GM23338 (cell line): Measurements from ENCODE around the gene APC. TPM values are rescaled to one million over a fixed set of nuclear protein-coding genes. Genes with fewer than 3 reads are reported as not detected.
A peak's percentile ranks its signal among the peaks of the same experiment; 100 is the strongest.

Experiments
- ATAC-seq: fragments of 200-7000 bp; cut with Tn5 transposase; 3 replicates; pipeline ENCODE4 v1.9.1; 2020
- DNase-seq: peaks from one replicate; pipeline ENCODE4 v3.0.0-alpha.2; 2015; ENCODE audit warnings: low spot score
- H2AFZ ChIP-seq: fragments of 200-600 bp; sonication (generic); 2 replicates; pipeline ENCODE4 v1.8.0; 2016; ENCODE audit warnings: antibody characterized with exemption, mild to moderate bottlenecking, moderate library complexity
- H3F3A ChIP-seq: fragments of 200-600 bp; sonication (generic); replicated peaks from 2 replicates; pipeline ENCODE4 v1.8.0; 2017; ENCODE audit warnings: antibody characterized with exemption, mixed run types, low read depth
- H3K27ac ChIP-seq: fragments of 200-600 bp; sonication (generic); 2 replicates; pipeline ENCODE4 v1.6.1; 2016; ENCODE audit warnings: low read depth
- H3K27me3 ChIP-seq: fragments of 200-600 bp; sonication (generic); 2 replicates; pipeline ENCODE4 v1.8.0; 2016; ENCODE audit warnings: mild to moderate bottlenecking, mixed run types, moderate library complexity; ENCODE audit not compliant: insufficient read depth
- H3K36me3 ChIP-seq: fragments of 200-600 bp; sonication (generic); 2 replicates; pipeline ENCODE4 v1.8.0; 2016; ENCODE audit warnings: mild to moderate bottlenecking; ENCODE audit not compliant: insufficient read depth
- H3K4me1 ChIP-seq: fragments of 200-600 bp; sonication (generic); 2 replicates; pipeline ENCODE4 v1.8.0; 2016; ENCODE audit warnings: mild to moderate bottlenecking, moderate library complexity; ENCODE audit not compliant: insufficient read depth
- H3K4me2 ChIP-seq: fragments of 200-600 bp; sonication (generic); 2 replicates; pipeline ENCODE4 v1.7.1; 2017; ENCODE audit warnings: mixed run types
- H3K4me3 ChIP-seq: fragments of 200-600 bp; sonication (generic); 2 replicates; pipeline ENCODE4 v1.6.1; 2016; ENCODE audit warnings: mixed run types
- H3K79me2 ChIP-seq: fragments of 200-600 bp; sonication (generic); replicated peaks from 2 replicates; pipeline ENCODE4 v1.8.0; 2017; ENCODE audit warnings: mild to moderate bottlenecking; ENCODE audit not compliant: insufficient read depth
- H3K9me2 ChIP-seq: fragments of 200-600 bp; sonication (generic); 2 replicates; pipeline ENCODE4 v1.8.0; 2017; ENCODE audit not compliant: insufficient read depth
- H4K20me1 ChIP-seq: fragments of 200-600 bp; sonication (generic); replicated peaks from 2 replicates; pipeline ENCODE4 v1.8.0; 2017; ENCODE audit warnings: mild to moderate bottlenecking; ENCODE audit not compliant: insufficient read depth
- H3K27ac Mint-ChIP-seq: 2 replicates; pipeline ENCODE4 v1.8.0; 2020; ENCODE audit warnings: inconsistent platforms, mild to moderate bottlenecking, moderate library complexity, mixed read lengths
- H3K27me3 Mint-ChIP-seq: 3 replicates; pipeline ENCODE4 v1.8.0; 2022; ENCODE audit warnings: low read depth, mild to moderate bottlenecking, moderate library complexity, mixed read lengths, inconsistent platforms; ENCODE audit not compliant: insufficient read depth, poor library complexity
- H3K36me3 Mint-ChIP-seq: 3 replicates; pipeline ENCODE4 v1.8.0; 2021; ENCODE audit warnings: low read depth, mild to moderate bottlenecking, inconsistent platforms, moderate library complexity, mixed read lengths
- H3K4me1 Mint-ChIP-seq: 3 replicates; pipeline ENCODE4 v1.8.0; 2020; ENCODE audit warnings: mild to moderate bottlenecking, inconsistent platforms, mixed read lengths
- H3K4me3 Mint-ChIP-seq: 3 replicates; pipeline ENCODE4 v1.8.0; 2021; ENCODE audit warnings: moderate library complexity, mild to moderate bottlenecking, inconsistent platforms, mixed read lengths
- H3K9me3 Mint-ChIP-seq: 3 replicates; pipeline ENCODE4 v1.8.0; 2020; ENCODE audit warnings: moderate library complexity, mild to moderate bottlenecking, inconsistent platforms, mixed read lengths
- CREB1 ChIP-seq: fragments of 250-450 bp; sonication (Bioruptor Pico); IDR thresholded peaks from 2 replicates; pipeline ENCODE4 v1.5.0; 2020; ENCODE audit warnings: low read depth, mild to moderate bottlenecking, moderate library complexity
- CTCF ChIP-seq, 2 experiments: fragments of 200-600 bp in 1 of 2; sonication (generic) in 1 of 2; conservative IDR thresholded peaks; 2 replicates each; pipeline versions ENCODE4 v1.5.1 to v1.6.1; 2016 to 2017; ENCODE audit warnings: antibody characterized with exemption in 2 of 2, low read depth in 2 of 2, mild to moderate bottlenecking in 2 of 2, moderate library complexity in 1 of 2
- EZH2 ChIP-seq: fragments of 200-600 bp; sonication (generic); IDR thresholded peaks from one replicate; pipeline ENCODE4 v1.8.0; 2017; ENCODE audit warnings: antibody characterized with exemption, mild to moderate bottlenecking, low read depth; ENCODE audit not compliant: unreplicated experiment
- JUNB ChIP-seq: IDR thresholded peaks from one replicate; pipeline ENCODE4 v1.6.1; 2016; ENCODE audit warnings: antibody characterized with exemption; ENCODE audit not compliant: unreplicated experiment
- NANOG ChIP-seq: IDR thresholded peaks from 2 replicates; pipeline ENCODE4 v1.6.1; 2016; ENCODE audit warnings: antibody characterized with exemption, borderline replicate concordance
- STAT1 ChIP-seq: IDR thresholded peaks from one replicate; pipeline ENCODE4 v1.6.1; 2016; ENCODE audit warnings: antibody characterized with exemption; ENCODE audit not compliant: unreplicated experiment
- ZNF114 ChIP-seq: fragments of 250-450 bp; sonication (Bioruptor Pico); IDR thresholded peaks from 2 replicates; pipeline ENCODE4 v1.5.0; 2020; ENCODE audit warnings: mild to moderate bottlenecking, moderate library complexity
- ZNF331 ChIP-seq: fragments of 250-450 bp; sonication (Bioruptor Pico); IDR thresholded peaks from 2 replicates; pipeline ENCODE4 v1.5.0; 2020; ENCODE audit warnings: low read depth, mild to moderate bottlenecking, moderate library complexity
- polyA plus RNA-seq: library from polyadenylated mRNA; unstranded; fragments of >200 nt; fragmentation: Nextera tagmentation; extraction: Ambion mirVana; gene quantifications from 2 replicates; pipeline ENCODE4 v1.2.1, GENCODE V29; 2016
- total RNA-seq: library from RNA; depleted of rRNA; stranded (reverse); fragments of >200 nt; shearing (Covaris generic); gene quantifications from 2 replicates; pipeline ENCODE4 v1.2.3, GENCODE V29; 2014

The APC gene
- total and polyA plus RNA-seq, 2 experiments from 2014 or later = 42.4 to 62.9 TPM

- Histone ChIP-seq H3K27ac (no peak overlapping the region), H3K79me2 (no peaks in the 10 kb centered on the region), H3K4me1 (peaks cover 9% of the 10 kb centered on the region), H3K4me3 (no peak overlapping the region), H3K27me3 (no peaks in the 10 kb centered on the region), H3K36me3 (no peaks in the 10 kb centered on the region), H4K20me1 (no peaks in the 10 kb centered on the region), H3K4me2 (no peak overlapping the region), H3K9me2 (no peaks in the 10 kb centered on the region), H2AFZ (no peak overlapping the region), H3F3A (no peaks in the 10 kb centered on the region)
- Mint-ChIP-seq H3K9me3 (no peaks in the 10 kb centered on the region; the same call in 2 of the 3 replicates), H3K27ac (no peak overlapping the region), H3K27me3 (peaks cover 3% of the 10 kb centered on the region), H3K4me1 (peaks cover 8% of the 10 kb centered on the region), H3K4me3 (no peak overlapping the region), H3K36me3 (no peaks in the 10 kb centered on the region)
- peak; percentile 81 for DNase-seq
- TF ChIP-seq CTCF (conservative IDR thresholded peaks at IDR 0.05; ENCODE audit: low read depth in 2 of 2) (peak; percentile 62 to 89), ZNF114 (CRISPR knock-in tag) (no peak)
- peak; percentile 90 for ATAC-seq
These were observed 45.9 kb upstream of the APC start for GRCh38 chr5:112691758-112692157.

- no peak overlapping the region for H2AFZ ChIP-seq
- no peaks in the 10 kb centered on the region for H3K36me3 Mint-ChIP-seq
- ATAC-seq (no peak), DNase-seq (no peak)
- peaks cover 3% of the 10 kb centered on the region for H3K27me3 Mint-ChIP-seq
- no peaks in the 10 kb centered on the region for H3K79me2 ChIP-seq
- H4K20me1 ChIP-seq = no peaks in the 10 kb centered on the region
- H3K4me1 Mint-ChIP-seq = peaks cover 9% of the 10 kb centered on the region
- no peak overlapping the region for H3K27ac Mint-ChIP-seq
- TF ChIP-seq JUNB = no peak
- TF ChIP-seq ZNF331 (CRISPR knock-in tag) = no peak
- TF ChIP-seq ZNF114 (CRISPR knock-in tag) = no peak
- TF ChIP-seq EZH2 = no peak
- TF ChIP-seq CREB1 (CRISPR knock-in tag) = no peak
- no peak for TF ChIP-seq NANOG
- H3F3A ChIP-seq = no peaks in the 10 kb centered on the region
- H3K4me3 ChIP-seq = no peak overlapping the region
- no peaks in the 10 kb centered on the region for H3K36me3 ChIP-seq
- H3K27me3 ChIP-seq = no peaks in the 10 kb centered on the region
- no peaks in the 10 kb centered on the region; the same call in 2 of the 3 replicates for H3K9me3 Mint-ChIP-seq
- no peak overlapping the region for H3K4me3 Mint-ChIP-seq
- H3K9me2 ChIP-seq = no peaks in the 10 kb centered on the region
- no peak overlapping the region for H3K4me2 ChIP-seq
- no peak overlapping the region for H3K27ac ChIP-seq
- H3K4me1 ChIP-seq = peaks cover 6% of the 10 kb centered on the region
These were observed 45.2 kb upstream of the APC start for GRCh38 chr5:112692472-112692871.

- Histone ChIP-seq H3K27ac (no peak overlapping the region), H3K79me2 (no peaks in the 10 kb centered on the region), H3K9me2 (no peaks in the 10 kb centered on the region), H3F3A (no peaks in the 10 kb centered on the region), H3K4me2 (no peak overlapping the region), H2AFZ (no peak overlapping the region), H4K20me1 (no peaks in the 10 kb centered on the region), H3K4me1 (0 out of 2 replicates have a peak, but pooled peaks cover 3% of the 10 kb centered on the region), H3K27me3 (no peaks in the 10 kb centered on the region), H3K36me3 (no peaks in the 10 kb centered on the region), H3K4me3 (no peak overlapping the region)
- Mint-ChIP-seq H3K9me3 (no peaks in the 10 kb centered on the region; the same call in 2 of the 3 replicates), H3K27ac (no peak overlapping the region), H3K27me3 (peaks cover 3% of the 10 kb centered on the region), H3K4me1 (peaks cover 6% of the 10 kb centered on the region), H3K36me3 (no peaks in the 10 kb centered on the region), H3K4me3 (no peak overlapping the region)
- DNase-seq (no peak), ATAC-seq (no peak)
- TF ChIP-seq ZNF331 (CRISPR knock-in tag) = no peak
- no peak for TF ChIP-seq CTCF (conservative IDR thresholded peaks at IDR 0.05; ENCODE audit: low read depth in 2 of 2)
- no peak for TF ChIP-seq STAT1
- TF ChIP-seq JUNB = no peak
These were observed 44.4 kb upstream of the APC start for GRCh38 chr5:112693301-112693700.
